Prostate gland (tissue), 2 donors: ENCODE measurements around the gene SLC22A16. TPM values are rescaled to one million over a fixed set of nuclear protein-coding genes. Genes with fewer than 3 reads are reported as not detected.

ENCODE experiments used
- DNase-seq: peaks from one replicate; pipeline ENCODE4 v3.0.0-alpha.2; 2019; ENCODE audit warnings: low spot score
- H3K27ac ChIP-seq, 2 donors: fragments of 200-600 bp; sonication (generic); 2 replicates each; pipeline ENCODE4 v1.5.1; 2017 to 2019
- H3K27me3 ChIP-seq: fragments of 200-600 bp; sonication (generic); replicated peaks from 2 replicates; pipeline ENCODE4 v1.5.1; 2019; ENCODE audit not compliant: insufficient read depth
- H3K36me3 ChIP-seq, 2 donors: fragments of 200-600 bp; sonication (generic); 1 replicate in 1 of 2; 2 replicates in 1 of 2; pipeline versions ENCODE4 v1.5.1 to v1.8.1; 2017 to 2019
- H3K4me1 ChIP-seq: fragments of 200-600 bp; sonication (generic); replicated peaks from 2 replicates; pipeline ENCODE4 v1.5.1; 2019
- H3K4me3 ChIP-seq, 2 donors: fragments of 200-600 bp; sonication (generic); 2 replicates each; pipeline ENCODE4 v1.5.1; 2017 to 2019
- H3K9me3 ChIP-seq: fragments of 200-600 bp; sonication (generic); 2 replicates; pipeline ENCODE4 v1.5.1; 2017
- POLR2A ChIP-seq: fragments of 450-650 bp; IDR thresholded peaks from one replicate; pipeline ENCODE4 v1.6.1; 2016; ENCODE audit warnings: antibody characterized with exemption, mild to moderate bottlenecking
- POLR2AphosphoS5 ChIP-seq: sonication (generic); formaldehyde crosslinking; IDR thresholded peaks from one replicate; pipeline ENCODE4 v1.6.1; 2017; ENCODE audit warnings: antibody characterized with exemption
- WGBS: methylation state at CpG from one replicate; pipeline ENCODE4 v1.1.5; 2018; 5-methylcytosine and 5-hydroxymethylcytosine counted together
- intact Hi-C: fragments of 100-400 bp; cut with DNase I; formaldehyde crosslinking; loops from one replicate; pipeline ENCODE4 v1.14.2; 2022
- total RNA-seq, 2 donors: library from RNA; depleted of rRNA; stranded (reverse); fragments of >200 nt; gene quantifications; one replicate each; pipeline ENCODE4 v1.1.0, GENCODE V29; 2016
- TF ChIP-seq, protein P1 (sequence below), 4 experiments: fragments of 200-600 bp in 2 of 4; fragments of 450-650 bp in 2 of 4; sonication (generic) in 2 of 4; IDR thresholded peaks; 1 replicate in 3 of 4; 2 replicates in 1 of 4; pipeline ENCODE4 v1.5.1; 2016 to 2019; ENCODE audit warnings: antibody characterized with exemption in 4 of 4, mild to moderate bottlenecking in 2 of 4, moderate library complexity in 2 of 4

Gene SLC22A16
- total RNA-seq, 2 donors from 2014 or later: 2.7 TPM; not detected in 1

DNA sequence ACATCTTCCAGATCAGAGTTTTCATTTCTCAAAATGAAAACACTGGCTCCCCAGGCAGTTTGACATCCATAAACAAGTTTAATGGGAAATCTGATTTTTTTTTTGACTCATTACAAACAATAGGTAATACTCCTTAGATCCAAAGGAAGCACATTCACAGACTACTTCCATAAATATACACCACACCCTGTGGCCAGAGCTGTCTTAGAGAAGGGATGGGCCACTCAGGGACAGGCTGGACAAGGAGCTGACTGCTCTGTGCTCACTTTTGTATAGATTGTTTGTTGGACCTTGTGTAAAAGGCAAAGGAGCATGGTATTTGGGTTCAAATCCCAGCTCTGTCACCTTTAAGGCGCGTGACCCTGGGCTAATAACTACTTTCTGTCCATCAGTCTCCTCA is 48.3 kb downstream of the SLC22A16 start:
- intact Hi-C loops: no loop called here
- H3K9me3 ChIP-seq: no peaks in the 10 kb centered on the region
- H3K36me3 ChIP-seq: no peaks in the 10 kb centered on the region
- no peak overlapping the region for H3K4me3 ChIP-seq
- no peak for TF ChIP-seq POLR2AphosphoS5
- TF ChIP-seq POLR2A: no peak
- TF ChIP-seq, protein P1, sequence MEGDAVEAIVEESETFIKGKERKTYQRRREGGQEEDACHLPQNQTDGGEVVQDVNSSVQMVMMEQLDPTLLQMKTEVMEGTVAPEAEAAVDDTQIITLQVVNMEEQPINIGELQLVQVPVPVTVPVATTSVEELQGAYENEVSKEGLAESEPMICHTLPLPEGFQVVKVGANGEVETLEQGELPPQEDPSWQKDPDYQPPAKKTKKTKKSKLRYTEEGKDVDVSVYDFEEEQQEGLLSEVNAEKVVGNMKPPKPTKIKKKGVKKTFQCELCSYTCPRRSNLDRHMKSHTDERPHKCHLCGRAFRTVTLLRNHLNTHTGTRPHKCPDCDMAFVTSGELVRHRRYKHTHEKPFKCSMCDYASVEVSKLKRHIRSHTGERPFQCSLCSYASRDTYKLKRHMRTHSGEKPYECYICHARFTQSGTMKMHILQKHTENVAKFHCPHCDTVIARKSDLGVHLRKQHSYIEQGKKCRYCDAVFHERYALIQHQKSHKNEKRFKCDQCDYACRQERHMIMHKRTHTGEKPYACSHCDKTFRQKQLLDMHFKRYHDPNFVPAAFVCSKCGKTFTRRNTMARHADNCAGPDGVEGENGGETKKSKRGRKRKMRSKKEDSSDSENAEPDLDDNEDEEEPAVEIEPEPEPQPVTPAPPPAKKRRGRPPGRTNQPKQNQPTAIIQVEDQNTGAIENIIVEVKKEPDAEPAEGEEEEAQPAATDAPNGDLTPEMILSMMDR (IDR thresholded peaks at IDR 0.05): no peak
- DNase-seq: no peak
- H3K27me3 ChIP-seq: peaks cover 3% of the 10 kb centered on the region
- 96% methylated on average over 2 of the region's 2 CpGs for WGBS
- no peaks in the 10 kb centered on the region for H3K4me1 ChIP-seq
- no peak overlapping the region for H3K27ac ChIP-seq

DNA sequence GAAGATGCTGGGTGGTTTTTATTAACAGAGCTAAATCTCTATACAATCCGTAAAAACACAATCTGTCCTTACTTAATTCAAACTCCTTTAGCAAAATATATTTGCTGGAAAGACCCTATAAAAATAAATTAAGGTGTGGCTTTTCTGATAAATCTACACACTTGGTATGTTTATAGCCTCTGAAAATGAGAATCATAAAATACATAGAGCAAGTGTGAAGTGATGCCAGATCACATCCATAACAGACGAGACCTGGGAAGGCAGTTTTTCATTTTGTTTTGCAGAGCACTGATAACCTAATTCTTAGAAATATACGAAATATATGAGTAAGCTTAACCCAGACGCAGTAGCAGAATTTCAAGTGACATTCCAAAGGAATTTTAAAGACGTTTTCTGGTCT is 50.6 kb downstream of the SLC22A16 start:
- H3K36me3 ChIP-seq: no peaks in the 10 kb centered on the region
- no peak for DNase-seq
- no peak overlapping the region for H3K4me3 ChIP-seq
- intact Hi-C loops: no loop called here
- TF ChIP-seq POLR2A: no peak
- TF ChIP-seq POLR2AphosphoS5: no peak
- TF ChIP-seq, protein P1 (IDR thresholded peaks at IDR 0.05): no peak
- H3K4me1 ChIP-seq: no peaks in the 10 kb centered on the region
- H3K27me3 ChIP-seq: peaks cover 2% of the 10 kb centered on the region
- H3K9me3 ChIP-seq: no peaks in the 10 kb centered on the region
- no peak overlapping the region for H3K27ac ChIP-seq
- WGBS: 23% methylated on average over 5 of the region's 5 CpGs

DNA sequence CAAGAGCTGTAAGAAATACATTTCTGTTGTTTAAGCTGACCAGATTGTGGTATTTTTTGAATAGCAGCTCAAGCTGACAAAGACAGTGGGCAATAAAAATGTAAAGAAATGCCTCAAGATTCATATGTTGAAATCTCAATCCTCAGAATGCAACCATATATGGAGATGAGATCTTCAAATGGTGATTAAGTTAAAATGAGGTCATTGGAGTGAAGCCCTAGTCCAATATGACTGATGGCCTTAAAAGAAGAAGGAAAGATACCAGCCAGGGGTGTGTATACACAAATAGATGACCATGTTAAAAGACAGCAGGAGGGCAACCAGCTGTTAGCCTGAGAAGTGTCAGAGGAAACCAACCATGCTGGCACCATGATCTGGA is 54.0 kb downstream of the SLC22A16 start:
- Histone ChIP-seq H3K4me3 (no peak overlapping the region), H3K27me3 (peaks cover 2% of the 10 kb centered on the region), H3K27ac (no peak overlapping the region), H3K4me1 (no peaks in the 10 kb centered on the region), H3K36me3 (no peaks in the 10 kb centered on the region), H3K9me3 (no peaks in the 10 kb centered on the region)
- TF ChIP-seq, protein P1 (IDR thresholded peaks at IDR 0.05): no peak
- TF ChIP-seq POLR2A (no peak), POLR2AphosphoS5 (no peak)
- intact Hi-C loops: no loop called here
- no peak for DNase-seq

DNA sequence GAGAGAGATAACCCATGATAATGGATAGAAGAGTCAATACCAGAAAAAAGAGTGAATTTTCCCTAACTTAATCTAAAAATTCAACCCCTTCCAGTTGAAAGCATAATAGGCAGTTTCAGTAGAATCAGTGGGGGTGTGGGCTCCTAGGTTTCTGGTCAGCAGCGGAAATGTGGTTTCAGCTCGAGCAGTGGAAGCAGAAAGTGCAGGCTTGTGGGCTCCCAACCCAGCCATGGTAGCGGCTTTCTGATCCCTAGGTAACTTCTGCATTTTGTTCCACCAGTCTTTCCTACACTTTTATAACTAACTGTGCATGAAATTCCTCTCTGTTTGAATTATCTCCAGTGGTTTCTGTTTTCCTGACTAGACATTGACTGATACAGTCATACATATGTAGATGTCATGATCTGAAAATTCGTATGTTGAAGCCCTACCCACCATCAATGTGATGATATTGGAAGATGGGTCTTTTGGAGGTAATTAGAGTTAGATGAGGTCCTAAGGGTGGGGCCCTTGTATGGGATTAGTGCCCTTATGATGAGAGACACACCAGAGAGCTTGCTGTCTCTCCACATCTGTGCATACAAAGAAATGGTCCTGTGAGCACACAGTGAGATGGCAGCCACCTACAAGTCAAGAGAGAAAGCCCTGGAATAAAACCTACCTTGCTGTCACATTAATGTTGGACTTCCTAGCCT is 54.5 kb downstream of the SLC22A16 start:
- no peak for DNase-seq
- intact Hi-C loops: no loop called here
- 69% methylated on average over 4 of the region's 4 CpGs for WGBS
- Histone ChIP-seq H3K4me3 (no peak overlapping the region), H3K36me3 (no peaks in the 10 kb centered on the region), H3K27ac (no peak overlapping the region), H3K9me3 (no peaks in the 10 kb centered on the region), H3K27me3 (peaks cover 2% of the 10 kb centered on the region), H3K4me1 (no peaks in the 10 kb centered on the region)
- no peak for TF ChIP-seq POLR2A

DNA sequence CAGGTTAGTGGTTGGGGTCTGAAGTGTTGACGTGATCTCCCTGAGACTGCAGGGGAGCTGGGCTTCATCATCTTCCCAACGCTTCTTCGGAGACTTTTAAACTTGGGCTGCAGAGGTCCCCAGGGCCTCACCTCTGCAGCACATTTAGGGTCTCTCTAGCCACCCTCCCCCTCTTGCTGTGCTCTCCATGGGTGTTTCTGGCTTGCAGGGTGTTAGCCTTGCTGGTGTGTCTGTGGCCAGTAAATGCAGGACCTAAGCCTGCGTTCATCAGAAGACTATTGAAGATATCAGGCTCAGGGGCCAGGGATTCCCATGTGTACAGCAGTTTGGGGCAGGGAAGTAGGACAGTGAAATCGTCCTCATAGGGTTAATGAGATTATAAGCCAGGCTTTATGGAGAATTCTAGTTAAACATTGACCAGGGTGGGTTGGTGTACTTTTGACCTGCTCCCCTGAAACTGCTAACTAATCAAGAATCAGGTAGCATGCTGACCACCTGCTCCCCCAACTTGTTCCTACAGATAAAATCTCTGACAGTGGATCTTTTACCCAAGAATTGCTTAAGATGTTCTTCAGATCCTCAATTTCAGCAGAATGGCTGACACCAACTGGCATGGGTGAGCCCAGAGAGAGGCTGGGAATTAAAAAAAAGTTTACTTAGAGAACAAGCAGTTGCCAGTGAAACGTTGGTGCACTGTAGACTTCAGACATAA is 57.2 kb downstream of the SLC22A16 start:
- intact Hi-C loops: no loop called here
- no peak overlapping the region for H3K27ac ChIP-seq
- no peak for DNase-seq
- whole genome bisulfite sequencing: 71% methylated on average over 6 of the region's 6 CpGs
- H3K27me3 ChIP-seq: peaks cover 2% of the 10 kb centered on the region
- TF ChIP-seq POLR2A (no peak), POLR2AphosphoS5 (no peak)
- TF ChIP-seq, protein P1 (IDR thresholded peaks at IDR 0.05): no peak
- H3K9me3 ChIP-seq: no peaks in the 10 kb centered on the region
- H3K4me1 ChIP-seq: no peaks in the 10 kb centered on the region
- no peaks in the 10 kb centered on the region for H3K36me3 ChIP-seq
- H3K4me3 ChIP-seq: no peak overlapping the region
